ENCODE data around the gene CD2.

The CD2 gene

GRCh38 chr1:116786049-116786448 is 31.8 kb downstream of the CD2 start:
- FAIRE-seq = no peak

DNA sequence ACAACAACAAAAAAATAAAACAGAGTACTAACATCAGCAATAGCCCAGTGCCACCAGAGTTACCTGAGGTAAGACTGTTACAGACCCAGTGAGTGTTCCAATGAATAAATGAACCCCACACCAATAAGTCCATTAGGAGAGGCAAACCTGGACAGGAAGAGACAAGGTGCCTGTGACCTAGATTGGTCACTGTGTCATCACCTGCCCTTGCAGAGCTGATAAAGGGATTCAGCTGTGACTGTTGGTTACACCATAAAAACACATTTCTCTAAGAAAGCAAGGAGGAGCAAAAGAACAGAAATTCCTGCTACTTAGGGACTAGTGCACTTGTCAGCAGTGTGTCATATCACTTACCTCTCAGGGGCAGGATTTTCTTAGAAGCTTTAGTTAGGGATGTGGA is 37.5 kb downstream of the CD2 start:
- no peak for FAIRE-seq

- no peak for FAIRE-seq
Observed at GRCh38 chr1:116793357-116793935, 39.2 kb downstream of the CD2 start.

GRCh38 chr1:116794371-116794770 is 40.1 kb downstream of the CD2 start:
- FAIRE-seq = no peak

DNA sequence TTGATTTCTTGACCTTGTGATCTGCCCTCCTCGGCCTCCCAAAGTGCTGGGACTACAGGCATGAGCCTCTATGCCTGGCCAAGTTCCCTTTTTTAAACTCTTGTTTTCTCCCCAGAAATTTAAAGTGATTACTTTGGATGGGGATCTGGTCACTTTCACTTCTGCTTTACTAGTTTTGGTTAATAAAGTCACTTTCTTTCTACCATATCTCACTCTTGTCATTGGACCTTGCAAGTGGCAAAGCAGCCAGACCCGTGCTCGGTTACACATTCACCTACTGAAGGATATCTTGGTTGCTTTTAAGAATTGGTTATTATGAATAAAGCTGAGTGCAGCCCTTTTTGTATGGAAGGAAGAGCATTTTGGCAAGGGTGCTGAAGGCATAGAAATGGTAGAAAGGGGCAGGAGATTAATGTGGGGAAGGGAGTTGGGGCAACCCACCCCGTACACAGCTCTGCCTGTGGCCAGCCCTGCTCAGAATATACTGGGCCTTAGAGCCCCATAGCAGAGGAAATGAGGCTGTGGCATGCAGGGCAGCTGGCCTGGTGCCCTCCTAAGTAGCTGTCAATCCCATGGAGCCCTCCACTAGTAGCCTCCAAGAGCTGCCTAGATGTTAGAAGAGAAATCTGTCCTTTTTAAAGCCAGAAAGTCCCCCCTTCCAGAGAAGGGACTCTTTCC is 40.7 kb downstream of the CD2 start:
- FAIRE-seq = no peak

DNA sequence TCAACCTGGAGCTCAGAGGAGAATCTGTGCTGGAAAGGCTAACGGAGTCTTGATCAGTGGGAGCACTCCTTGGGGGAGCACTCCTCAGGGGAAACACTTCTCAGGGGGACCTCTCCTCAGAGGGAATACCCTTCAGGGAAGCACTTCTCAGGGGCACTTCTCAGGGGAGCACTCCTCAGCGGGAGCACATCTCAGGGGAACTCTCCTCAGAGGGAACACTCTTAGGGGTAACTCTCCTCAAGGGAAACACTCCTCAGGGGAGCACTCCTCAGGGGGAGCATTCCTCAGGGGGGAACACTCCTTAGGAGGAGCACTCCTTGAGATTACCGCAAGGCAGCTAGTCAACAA is 41.2 kb downstream of the CD2 start:
- no peak for FAIRE-seq

- no peak for FAIRE-seq
Observed at GRCh38 chr1:116804736-116805135, 50.5 kb downstream of the CD2 start.

GRCh38 chr1:116805398-116805797 is 51.2 kb downstream of the CD2 start:
- FAIRE-seq = no peak

- no peak for FAIRE-seq
Observed at GRCh38 chr1:116806245-116806644, 52.0 kb downstream of the CD2 start.

DNA sequence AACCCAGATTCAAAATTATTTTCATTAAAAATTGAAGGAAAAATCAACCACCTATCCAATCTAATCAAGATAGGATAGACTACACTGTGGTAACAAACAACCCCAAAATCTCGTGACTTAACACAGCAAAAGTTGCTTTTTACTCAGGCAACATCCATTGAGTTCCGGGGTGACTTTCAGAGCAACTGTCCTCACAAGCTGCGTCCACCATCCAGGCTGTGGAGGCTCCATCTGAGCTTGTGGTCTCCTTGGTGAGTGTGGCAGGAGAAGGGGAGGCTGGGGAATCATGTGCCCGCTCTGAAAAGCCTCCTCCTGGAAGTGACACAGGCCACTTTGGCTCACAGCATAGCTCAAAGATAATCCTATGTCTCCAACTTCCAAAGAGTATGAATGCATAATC is 52.4 kb downstream of the CD2 start:
- FAIRE-seq = no peak

GRCh38 chr1:116807394-116808199 is 53.4 kb downstream of the CD2 start:
- FAIRE-seq = no peak

- FAIRE-seq = no peak
Observed at GRCh38 chr1:116808200-116808847, 54.1 kb downstream of the CD2 start.

GRCh38 chr1:116808848-116809508 is 54.7 kb downstream of the CD2 start:
- FAIRE-seq = no peak

DNA sequence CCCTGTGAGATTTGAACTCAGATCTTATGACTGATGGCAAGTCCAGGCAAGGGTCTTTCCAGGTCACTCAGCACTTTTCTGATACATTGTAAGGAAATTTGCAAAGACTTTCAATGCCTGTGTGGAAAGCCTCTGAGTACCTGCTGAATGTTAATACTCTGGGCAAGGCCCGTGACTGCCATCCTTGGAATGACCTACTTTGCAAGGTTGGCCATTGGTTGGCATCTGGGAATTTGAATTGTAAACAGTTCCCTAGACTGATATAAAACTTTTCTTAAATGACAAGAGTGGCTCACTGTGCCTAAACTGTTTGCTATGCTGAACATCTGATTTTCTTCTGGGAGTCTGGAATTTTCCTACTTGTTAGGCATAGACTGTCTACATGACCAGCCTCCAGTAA is 57.1 kb downstream of the CD2 start:
- FAIRE-seq = no peak

- FAIRE-seq = no peak
Observed at GRCh38 chr1:116814926-116815723, 60.9 kb downstream of the CD2 start.

DNA sequence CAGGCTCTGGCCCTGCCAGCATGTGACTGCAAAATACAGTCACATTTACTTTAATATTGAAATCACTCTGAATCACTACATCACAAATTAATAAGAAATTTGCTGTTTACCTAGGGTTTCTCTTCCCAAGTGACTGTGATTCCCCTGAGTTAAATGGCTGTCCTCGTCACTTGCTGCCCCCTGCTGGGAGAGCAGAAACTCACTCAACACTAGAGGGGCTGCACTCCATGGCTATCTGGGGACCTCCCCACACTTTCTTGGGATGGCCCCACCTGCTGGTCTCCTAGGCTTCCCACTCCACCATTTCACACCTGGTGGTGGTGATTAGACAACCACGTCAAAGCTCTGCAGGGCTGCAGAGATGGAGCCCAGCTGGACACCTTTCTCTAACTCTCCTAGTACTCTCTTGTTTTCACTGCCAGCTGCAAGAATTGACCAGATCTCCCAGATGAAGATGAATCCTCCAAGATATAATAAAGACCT is 63.4 kb downstream of the CD2 start:
- FAIRE-seq = no peak

All from A204.1 (cell line).